Measurements from ENCODE around the gene NACA2. TPM values are rescaled to one million over a fixed set of nuclear protein-coding genes. Genes with fewer than 3 reads are reported as not detected.

The NACA2 gene
- total RNA-seq, 4 donors from 2014 or later, result not detected

- H3K4me3 ChIP-seq (ENCODE audit: low read depth, poor library complexity, severe bottlenecking), result no peak overlapping the region
- TF ChIP-seq CTCF (IDR thresholded peaks at IDR 0.05) (no peak), POLR2A (IDR thresholded peaks at IDR 0.05) (no peak)
- DNase-seq (ENCODE audit: low spot score in 2 of 2), result no peak
- 68 to 74% methylated on average over 1 of the region's 1 CpG for WGBS, 2 donors
- intact Hi-C loops (cut with DNase I; ENCODE audit: low total_unique reads), result no loop called here
These were observed 33.9 kb upstream of the NACA2 start for GRCh38 chr17:61624951-61625350.

- no peak overlapping the region for H3K4me3 ChIP-seq (ENCODE audit: low read depth, poor library complexity, severe bottlenecking)
- intact Hi-C loops (cut with DNase I; ENCODE audit: low total_unique reads), result no loop called here
- no peak for DNase-seq (ENCODE audit: low spot score in 2 of 2)
- TF ChIP-seq CTCF (IDR thresholded peaks at IDR 0.05) (no peak), POLR2A (IDR thresholded peaks at IDR 0.05) (no peak)
- WGBS, 2 donors, result 94 to 95% methylated on average over 2 of the region's 2 CpGs
These were observed 30.3 kb upstream of the NACA2 start for GRCh38 chr17:61621317-61621716.

- TF ChIP-seq POLR2A (IDR thresholded peaks at IDR 0.05) (no peak), CTCF (IDR thresholded peaks at IDR 0.05) (no peak)
- DNase-seq (ENCODE audit: low spot score in 2 of 2), result no peak
- intact Hi-C loops (cut with DNase I; ENCODE audit: low total_unique reads), result loop anchor here (10.0 kb wide), 1 partner anchor 1535 kb away; no protein-coding TSS in a partner anchor
- WGBS, 2 donors, result 95 to 96% methylated on average over 1 of the region's 1 CpG
- H3K4me3 ChIP-seq (ENCODE audit: low read depth, poor library complexity, severe bottlenecking), result no peak overlapping the region
These were observed 28.9 kb upstream of the NACA2 start for GRCh38 chr17:61619953-61620352.

- TF ChIP-seq POLR2A (IDR thresholded peaks at IDR 0.05) (no peak), CTCF (IDR thresholded peaks at IDR 0.05) (no peak)
- 88 to 91% methylated on average over 1 of the region's 1 CpG for WGBS, 2 donors
- H3K4me3 ChIP-seq (ENCODE audit: low read depth, poor library complexity, severe bottlenecking), result no peak overlapping the region
- intact Hi-C loops (cut with DNase I; ENCODE audit: low total_unique reads), result loop anchor here (10.0 kb wide), 1 partner anchor 1535 kb away; no protein-coding TSS in a partner anchor
- DNase-seq (ENCODE audit: low spot score in 2 of 2), result no peak
These were observed 28.5 kb upstream of the NACA2 start for GRCh38 chr17:61619493-61619892.

- WGBS, 2 donors, result 43 to 49% methylated on average over 1 of the region's 1 CpG
- no peak for DNase-seq (ENCODE audit: low spot score in 2 of 2)
- no peak overlapping the region for H3K4me3 ChIP-seq (ENCODE audit: low read depth, poor library complexity, severe bottlenecking)
- TF ChIP-seq CTCF (IDR thresholded peaks at IDR 0.05) (no peak), POLR2A (IDR thresholded peaks at IDR 0.05) (no peak)
- intact Hi-C loops (cut with DNase I; ENCODE audit: low total_unique reads), result loop anchor here (10.0 kb wide), 1 partner anchor 1534 kb away; no protein-coding TSS in a partner anchor
These were observed 27.9 kb upstream of the NACA2 start for GRCh38 chr17:61618950-61619349.

- intact Hi-C loops (cut with DNase I; ENCODE audit: low total_unique reads), result loop anchor here (10.0 kb wide), 1 partner anchor 1533 kb away; no protein-coding TSS in a partner anchor
- no peak for DNase-seq (ENCODE audit: low spot score in 2 of 2)
- no peak overlapping the region for H3K4me3 ChIP-seq (ENCODE audit: low read depth, poor library complexity, severe bottlenecking)
- TF ChIP-seq CTCF (IDR thresholded peaks at IDR 0.05), result no peak
- no peak for TF ChIP-seq POLR2A (IDR thresholded peaks at IDR 0.05)
- 63 to 70% methylated on average over 4 of the region's 4 CpGs for WGBS, 2 donors
These were observed 26.3 kb upstream of the NACA2 start for GRCh38 chr17:61617330-61617729.
